Measurements from ENCODE around the gene SHISAL2A. TPM values are rescaled to one million over a fixed set of nuclear protein-coding genes. Genes with fewer than 3 reads are reported as not detected.
"Not testable (repeated sequence)": the region's sequence is repeated elsewhere in the genome, so short reads cannot be mapped to it uniquely, and the experiment has no call there.

The SHISAL2A gene
- total and polyA plus RNA-seq, 9 donors = 0.12 to 0.69 (median 0.34) TPM; not detected in 5

DNA sequence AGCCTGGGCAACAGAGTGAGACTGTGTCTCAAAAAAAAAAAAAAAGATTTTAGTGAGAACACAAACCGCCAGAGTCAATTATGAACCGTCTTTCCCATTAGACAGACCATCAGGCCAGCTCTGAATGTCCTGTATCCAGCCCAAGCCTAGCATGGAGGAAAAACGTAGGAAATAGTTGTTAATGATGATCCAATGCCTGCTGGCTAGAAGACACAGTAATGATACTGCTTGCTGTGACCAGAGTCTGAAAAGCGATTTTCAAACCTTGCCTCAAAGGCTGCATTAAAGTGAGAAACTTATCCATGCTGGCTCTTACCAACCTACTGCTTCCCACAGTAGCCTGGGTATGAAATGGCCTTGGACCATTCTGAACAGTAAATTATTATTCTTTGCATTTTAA lies 48.2 kb downstream of the SHISAL2A start:
- no peak for DNase-seq
- TF ChIP-seq POLR2A (IDR thresholded peaks at IDR 0.05) = no peak
- TF ChIP-seq EP300 (IDR thresholded peaks at IDR 0.05) = no peak
- TF ChIP-seq, protein P1, sequence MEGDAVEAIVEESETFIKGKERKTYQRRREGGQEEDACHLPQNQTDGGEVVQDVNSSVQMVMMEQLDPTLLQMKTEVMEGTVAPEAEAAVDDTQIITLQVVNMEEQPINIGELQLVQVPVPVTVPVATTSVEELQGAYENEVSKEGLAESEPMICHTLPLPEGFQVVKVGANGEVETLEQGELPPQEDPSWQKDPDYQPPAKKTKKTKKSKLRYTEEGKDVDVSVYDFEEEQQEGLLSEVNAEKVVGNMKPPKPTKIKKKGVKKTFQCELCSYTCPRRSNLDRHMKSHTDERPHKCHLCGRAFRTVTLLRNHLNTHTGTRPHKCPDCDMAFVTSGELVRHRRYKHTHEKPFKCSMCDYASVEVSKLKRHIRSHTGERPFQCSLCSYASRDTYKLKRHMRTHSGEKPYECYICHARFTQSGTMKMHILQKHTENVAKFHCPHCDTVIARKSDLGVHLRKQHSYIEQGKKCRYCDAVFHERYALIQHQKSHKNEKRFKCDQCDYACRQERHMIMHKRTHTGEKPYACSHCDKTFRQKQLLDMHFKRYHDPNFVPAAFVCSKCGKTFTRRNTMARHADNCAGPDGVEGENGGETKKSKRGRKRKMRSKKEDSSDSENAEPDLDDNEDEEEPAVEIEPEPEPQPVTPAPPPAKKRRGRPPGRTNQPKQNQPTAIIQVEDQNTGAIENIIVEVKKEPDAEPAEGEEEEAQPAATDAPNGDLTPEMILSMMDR (IDR thresholded peaks at IDR 0.05) = no peak
- intact Hi-C loops (cut with DNase I) = loop anchor here in 1 of 4 donors (10.0 kb wide), 1 partner anchor 556 kb away; no protein-coding TSS in a partner anchor
- Histone ChIP-seq H3K4me1 (ENCODE audit: insufficient read depth) (no peaks in the 10 kb centered on the region), H3K36me3 (no peaks in the 10 kb centered on the region), H3K27me3 (no peaks in the 10 kb centered on the region), H3K4me3 (no peak overlapping the region), H3K27ac (no peak overlapping the region), H3K9me3 (no peaks in the 10 kb centered on the region)
- WGBS, 3 donors = 79 to 89% (median 83%) methylated on average over 4 of the region's 4 CpGs

DNA sequence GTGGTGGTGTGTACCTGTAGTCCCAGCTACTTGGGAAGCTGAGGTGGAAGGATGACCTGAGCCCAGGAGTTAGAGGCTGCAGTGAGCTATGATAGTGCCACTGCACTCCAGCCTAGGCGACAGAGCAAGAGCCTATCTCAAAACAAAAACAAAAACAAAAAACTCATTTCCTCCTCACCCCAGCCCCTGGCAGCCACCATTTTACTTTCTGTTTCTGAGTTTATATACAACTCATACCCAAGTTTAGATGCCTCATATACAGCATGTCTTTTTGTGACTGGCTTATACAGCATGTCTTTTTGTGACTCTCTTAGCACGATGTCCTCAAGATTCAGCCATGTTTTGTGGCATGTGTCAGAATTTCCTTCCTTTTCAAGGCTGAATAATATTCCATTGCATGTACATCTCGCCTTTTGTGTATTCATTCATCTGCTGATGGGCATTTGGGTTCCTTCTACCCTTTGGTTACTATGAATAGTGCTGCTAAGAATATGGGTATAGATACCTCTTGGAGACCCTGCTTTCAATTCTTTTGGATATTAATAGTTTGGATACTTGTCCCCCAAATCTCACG lies 50.5 kb downstream of the SHISAL2A start:
- intact Hi-C loops (cut with DNase I) = loop anchor here in 1 of 4 donors (10.0 kb wide), 1 partner anchor 559 kb away; no protein-coding TSS in a partner anchor
- no peak for TF ChIP-seq EP300 (IDR thresholded peaks at IDR 0.05)
- TF ChIP-seq, protein P1 (IDR thresholded peaks at IDR 0.05) = no peak
- no peak for TF ChIP-seq POLR2A (IDR thresholded peaks at IDR 0.05)
- Histone ChIP-seq H3K9me3 (peaks cover 0 to 5% of the 10 kb centered on the region in 2 donors), H3K4me1 (ENCODE audit: insufficient read depth) (no peaks in the 10 kb centered on the region), H3K36me3 (no peaks in the 10 kb centered on the region), H3K4me3 (no peak overlapping the region), H3K27me3 (no peaks in the 10 kb centered on the region), H3K27ac (no peak overlapping the region)
- WGBS, 3 donors = 84 to 98% (median 86%) methylated on average over 4 of the region's 4 CpGs
- DNase-seq = no peak

DNA sequence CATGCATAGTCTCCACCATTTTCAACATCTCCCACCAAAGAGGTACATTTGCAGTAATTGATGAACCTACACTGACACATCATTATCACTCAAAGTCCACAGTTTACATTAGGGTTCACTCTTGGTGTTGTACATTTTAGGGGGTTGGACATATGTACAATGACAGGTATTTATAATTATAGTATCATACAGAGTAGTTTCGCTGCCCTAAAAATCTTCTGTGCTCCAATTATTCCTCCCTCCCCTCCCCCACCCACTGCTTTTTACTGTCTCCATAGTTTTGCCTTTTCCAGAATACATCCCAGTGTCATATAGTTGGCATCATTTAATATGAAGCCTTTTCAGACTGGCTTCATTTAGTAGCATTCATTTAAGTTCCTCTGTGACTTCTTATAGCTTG lies 51.6 kb downstream of the SHISAL2A start:
- no peak overlapping the region for H3K4me3 ChIP-seq
- 88 to 100% (median 95%) methylated on average over 1 of the region's 1 CpG for WGBS, 3 donors
- TF ChIP-seq POLR2A (IDR thresholded peaks at IDR 0.05) (no peak), EP300 (IDR thresholded peaks at IDR 0.05) (no peak)
- TF ChIP-seq, protein P1 (IDR thresholded peaks at IDR 0.05) = no peak
- H3K27me3 ChIP-seq = no peaks in the 10 kb centered on the region
- H3K4me1 ChIP-seq (ENCODE audit: insufficient read depth) = no peaks in the 10 kb centered on the region
- no peak for DNase-seq
- no peak overlapping the region for H3K27ac ChIP-seq
- intact Hi-C loops (cut with DNase I) = loop anchor here in 1 of 4 donors (10.0 kb wide), 1 partner anchor 560 kb away; no protein-coding TSS in a partner anchor
- peaks cover 0 to 5% of the 10 kb centered on the region in 2 donors for H3K9me3 ChIP-seq
- H3K36me3 ChIP-seq = no peaks in the 10 kb centered on the region

DNA sequence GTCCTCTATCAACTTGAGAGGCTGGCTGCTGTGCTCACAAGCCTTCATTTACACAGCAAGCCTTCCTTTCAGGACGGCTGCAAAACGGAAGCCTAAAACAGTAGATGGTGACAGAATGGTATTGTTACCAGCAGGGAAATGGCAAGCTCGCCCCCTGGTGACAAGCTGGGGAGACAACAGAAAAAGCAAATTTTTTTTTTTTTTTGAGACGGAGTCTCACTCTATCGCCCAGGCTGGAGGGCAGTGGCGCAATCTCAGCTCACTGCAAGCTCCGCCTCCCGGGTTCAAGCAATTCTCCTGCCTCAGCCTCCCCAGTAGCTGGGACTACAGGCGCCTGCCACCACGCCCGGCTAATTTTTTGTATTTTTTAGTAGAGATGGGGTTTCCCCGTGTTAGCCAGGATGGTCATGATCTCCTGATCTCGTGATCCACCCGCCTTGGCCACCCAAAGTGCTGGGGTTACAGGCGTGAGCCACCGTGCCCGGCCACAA lies 53.3 kb downstream of the SHISAL2A start:
- peak; percentile 47 to 71 (median 59) for DNase-seq

More for the DNA sequence above, 53.3 kb downstream of the SHISAL2A start:
- not testable (repeated sequence) for H3K4me1 ChIP-seq (ENCODE audit: insufficient read depth); H3K36me3 ChIP-seq; H3K27ac ChIP-seq; H3K27me3 ChIP-seq; H3K4me3 ChIP-seq; H3K9me3 ChIP-seq
- intact Hi-C loops (cut with DNase I) = loop anchor here in 1 of 4 donors (10.0 kb wide), 1 partner anchor 562 kb away; no protein-coding TSS in a partner anchor
- TF ChIP-seq, protein P1 (IDR thresholded peaks at IDR 0.05) = peak; percentile 42 to 46 (median 44)
- 58 to 61% (median 60%) methylated on average over 17 of the region's 17 CpGs for WGBS, 3 donors
